Kidney tubule cell (primary cell): Measurements from ENCODE around the gene LY6G6D.

Experiments
- DNase-seq: peaks from one replicate; pipeline ENCODE4 v3.0.0-alpha.2; 2018; ENCODE audit warnings: low spot score

Gene LY6G6D

DNA sequence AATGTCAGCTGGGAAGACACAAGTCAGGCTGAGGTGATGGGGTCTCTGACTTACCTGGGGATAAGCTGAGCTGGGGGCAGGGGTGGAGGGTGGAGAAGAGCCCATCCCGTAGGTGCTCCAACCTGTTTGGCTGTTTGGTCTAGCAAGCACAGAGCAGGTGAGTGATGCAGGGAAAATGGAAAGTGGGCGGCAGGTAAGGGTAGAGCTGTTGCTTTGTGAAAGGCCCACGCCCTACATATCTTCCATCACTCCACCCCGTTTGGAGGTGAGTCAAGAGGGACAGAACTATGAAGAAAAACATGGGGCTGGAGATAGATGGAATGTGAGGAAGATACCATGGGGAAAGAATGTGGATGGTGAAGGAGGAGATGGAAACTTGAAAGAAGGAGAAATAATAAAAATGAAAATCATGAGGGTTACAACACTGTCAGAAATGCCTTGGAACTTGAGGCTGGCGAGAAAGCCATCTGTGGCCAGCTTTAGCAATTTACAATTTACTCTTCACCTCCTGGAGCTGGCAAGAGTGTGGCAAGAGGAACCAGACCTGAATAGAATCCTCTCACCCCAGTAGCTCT is 5.1 kb downstream of the LY6G6D start:
- no peak for DNase-seq

DNA sequence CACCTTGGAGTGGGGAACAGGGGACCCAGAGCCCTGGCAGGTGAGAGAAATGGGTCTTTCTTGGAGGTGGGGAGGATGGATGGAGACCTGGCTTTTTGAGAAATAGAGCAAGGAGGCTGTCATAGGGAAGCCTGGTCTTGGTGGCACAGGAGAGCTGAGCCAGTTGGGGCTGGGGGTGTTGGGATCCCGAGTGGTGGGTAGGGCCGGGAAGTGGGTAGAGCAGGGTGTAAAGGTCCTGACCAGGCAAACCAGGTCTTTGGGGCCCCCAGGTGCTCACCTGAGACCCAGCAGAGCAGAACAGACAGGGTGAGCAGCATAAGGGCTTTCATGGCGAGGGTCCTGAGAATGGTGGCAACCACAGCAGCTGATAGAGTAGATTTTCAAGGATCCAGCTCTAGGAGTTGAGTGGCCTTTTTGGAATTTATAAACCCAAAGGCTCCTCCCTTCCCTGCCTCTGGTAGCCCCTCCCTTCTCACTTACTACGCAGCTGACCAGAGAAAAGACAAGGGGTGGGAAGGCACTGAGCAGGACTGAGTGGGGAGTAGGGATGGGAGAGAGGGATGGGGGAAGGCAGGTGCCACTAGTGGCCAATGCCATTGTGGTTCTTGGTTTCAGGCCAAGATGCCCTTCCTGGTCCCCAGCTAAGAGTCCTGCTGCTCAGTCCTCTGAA is 6.3 kb downstream of the LY6G6D start, which contains the start of gene LY6G6C:
TSS of gene LY6G6C (minus strand) at position 396 of the 670 bp plus-strand sequence. CDS start at position 329, 67 bp downstream.
- no peak for DNase-seq

DNA sequence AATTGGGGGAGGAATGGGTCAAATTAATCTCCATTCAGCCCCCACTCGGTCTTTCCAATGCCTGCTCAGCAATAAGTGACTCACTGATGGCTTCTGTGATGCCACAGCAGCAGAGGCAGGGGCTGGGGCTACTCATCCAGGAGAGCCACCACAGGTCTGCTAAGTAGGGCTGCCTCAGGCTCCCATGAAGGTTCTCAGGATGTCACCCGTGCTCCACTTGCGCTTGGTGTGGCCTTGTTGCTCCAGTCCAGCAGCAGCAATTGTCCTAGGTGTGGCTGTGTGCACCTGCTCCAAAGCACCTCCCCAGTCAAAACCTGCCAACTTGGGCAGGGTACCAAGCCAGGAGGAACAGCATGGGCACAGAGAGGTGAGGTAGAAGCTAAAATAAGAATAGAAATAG is 7.0 kb downstream of the LY6G6D start:
- no peak for DNase-seq

DNA sequence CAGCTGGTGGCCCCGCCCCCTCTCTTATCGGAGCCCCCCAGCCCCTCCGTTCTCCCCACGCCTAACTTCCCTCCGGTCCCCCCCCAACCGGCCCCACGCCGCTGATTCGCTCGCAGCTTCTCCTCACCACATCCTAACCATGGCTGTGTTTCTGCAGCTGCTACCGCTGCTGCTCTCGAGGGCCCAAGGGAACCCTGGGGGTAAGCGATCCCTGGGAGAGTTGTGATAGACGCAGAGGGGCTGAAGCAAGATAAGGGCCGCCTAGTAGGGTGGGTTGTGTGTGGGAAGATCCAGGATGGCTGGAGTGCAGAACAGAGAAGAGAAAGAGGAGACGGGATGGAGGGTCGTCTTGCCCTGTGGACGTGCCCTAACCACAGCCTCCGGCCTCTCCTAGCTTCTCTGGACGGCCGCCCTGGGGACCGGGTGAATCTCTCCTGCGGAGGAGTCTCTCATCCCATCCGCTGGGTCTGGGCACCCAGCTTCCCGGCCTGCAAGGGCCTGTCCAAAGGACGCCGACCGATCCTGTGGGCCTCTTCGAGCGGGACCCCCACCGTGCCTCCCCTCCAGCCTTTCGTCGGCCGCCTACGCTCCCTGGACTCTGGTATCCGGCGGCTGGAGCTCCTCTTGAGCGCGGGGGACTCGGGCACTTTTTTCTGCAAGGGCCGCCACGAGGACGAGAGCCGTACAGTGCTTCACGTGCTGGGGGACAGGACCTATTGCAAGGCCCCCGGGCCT is 8.3 kb downstream of the LY6G6D start, which contains the start of gene MPIG6B:
TSS of gene MPIG6B (plus strand) at position 129 of the 735 bp plus-strand sequence. CDS start at position 140, 11 bp downstream.
- no peak for DNase-seq

DNA sequence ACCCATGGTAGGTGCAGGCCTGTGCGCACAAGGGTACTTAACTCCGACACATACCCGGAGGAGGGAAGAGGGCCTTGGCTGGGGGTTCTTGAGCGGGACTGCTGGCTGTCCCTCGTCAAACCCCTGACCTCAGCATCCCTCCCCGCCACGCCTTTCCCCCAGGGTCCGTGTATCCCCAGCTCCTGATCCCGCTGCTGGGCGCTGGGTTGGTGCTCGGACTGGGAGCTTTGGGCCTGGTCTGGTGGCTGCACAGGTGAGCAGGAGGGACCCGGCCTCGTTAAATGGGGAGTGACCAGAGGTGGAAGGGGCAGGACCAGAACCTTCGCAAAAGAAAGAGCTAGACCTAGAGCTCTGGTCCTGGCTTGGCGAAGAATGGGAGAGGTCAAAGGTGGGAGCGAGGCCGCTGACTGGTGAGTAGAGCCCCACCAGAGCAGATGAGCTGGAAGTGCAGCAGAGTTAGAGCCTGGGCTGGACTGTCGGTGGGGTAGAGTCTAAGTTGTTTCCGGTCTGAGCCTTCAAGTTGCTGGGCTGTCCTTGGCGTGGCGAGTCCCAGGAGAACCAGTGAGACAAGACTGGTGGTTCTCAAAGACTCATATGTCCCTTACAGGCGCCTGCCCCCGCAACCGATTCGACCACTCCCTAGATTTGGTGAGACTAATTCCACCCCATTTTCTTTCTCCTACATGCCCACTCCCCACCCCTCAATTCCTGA is 9.0 kb downstream of the LY6G6D start:
- DNase-seq = no peak

DNA sequence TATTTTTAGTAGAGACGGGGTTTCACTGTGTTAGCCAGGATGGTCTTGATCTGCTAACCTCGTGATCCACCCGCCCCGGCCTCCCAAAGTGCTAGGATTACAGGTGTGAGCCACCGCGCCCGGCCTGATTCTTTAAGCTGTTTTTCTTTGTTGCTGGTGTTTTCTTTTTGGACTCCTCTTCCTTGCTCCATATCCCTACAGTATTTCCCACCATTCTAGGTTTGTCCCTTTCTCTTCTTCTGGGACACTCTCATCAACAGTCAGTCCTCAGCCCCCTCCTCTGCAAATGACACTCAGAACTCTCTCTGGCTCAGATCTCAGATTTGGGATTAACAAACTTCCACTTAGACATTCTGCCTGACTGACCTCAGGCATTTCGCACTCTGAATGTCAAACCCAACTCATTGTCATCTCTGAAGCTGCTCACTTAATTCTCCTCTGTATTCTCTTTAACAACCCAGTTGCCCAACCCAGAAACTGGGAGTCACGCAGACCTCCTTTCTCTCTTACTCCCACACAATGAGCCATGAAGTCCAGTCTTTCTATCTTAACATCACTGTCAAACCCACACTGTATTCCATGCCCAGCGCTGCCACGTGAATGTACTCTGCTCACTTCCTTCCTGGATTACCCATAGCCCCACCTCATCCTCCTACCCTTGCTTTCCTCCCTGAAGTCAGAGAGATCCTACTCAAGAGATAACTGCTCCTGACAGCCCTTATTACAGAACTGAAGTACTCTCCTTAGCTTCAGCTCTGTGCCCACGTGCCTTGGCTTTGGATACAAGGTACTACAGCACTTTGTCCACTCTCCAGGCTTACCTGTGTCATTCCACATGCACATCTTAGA is 10.6 kb downstream of the LY6G6D start:
- no peak for DNase-seq

DNA sequence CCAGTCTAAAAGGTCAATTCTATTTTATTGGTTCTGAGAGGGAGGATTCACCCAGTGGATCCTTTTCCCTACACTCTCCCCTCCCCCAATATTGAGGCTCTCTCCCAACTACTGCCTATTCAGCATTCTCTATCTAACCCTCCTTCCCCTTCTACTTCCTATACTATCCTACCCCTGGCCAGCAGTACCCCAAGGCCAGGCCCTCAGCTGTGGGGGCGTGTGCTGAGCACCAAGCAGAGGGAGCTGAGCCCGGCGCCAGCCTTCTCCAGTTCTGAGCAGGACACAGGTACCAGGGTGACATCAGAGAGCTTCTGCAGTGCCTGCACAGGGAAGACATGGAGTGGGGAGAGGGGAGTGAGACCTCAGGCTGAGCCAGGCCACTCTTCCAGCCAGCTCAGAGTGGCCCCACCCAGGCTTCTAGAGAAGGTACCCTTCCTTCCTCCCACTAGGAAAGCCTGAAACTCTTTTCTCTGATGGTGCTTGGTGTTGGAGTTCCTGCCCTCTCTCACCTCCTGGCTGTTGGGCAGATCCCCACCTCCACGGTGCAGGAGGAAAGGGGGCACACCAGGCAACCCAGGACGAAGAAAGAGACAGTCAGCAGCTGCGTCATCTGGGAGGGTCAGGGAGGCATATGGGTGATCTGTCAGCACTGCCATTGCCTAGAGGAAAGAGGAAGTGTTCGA is 12.0 kb downstream of the LY6G6D start:
- DNase-seq = no peak

DNA sequence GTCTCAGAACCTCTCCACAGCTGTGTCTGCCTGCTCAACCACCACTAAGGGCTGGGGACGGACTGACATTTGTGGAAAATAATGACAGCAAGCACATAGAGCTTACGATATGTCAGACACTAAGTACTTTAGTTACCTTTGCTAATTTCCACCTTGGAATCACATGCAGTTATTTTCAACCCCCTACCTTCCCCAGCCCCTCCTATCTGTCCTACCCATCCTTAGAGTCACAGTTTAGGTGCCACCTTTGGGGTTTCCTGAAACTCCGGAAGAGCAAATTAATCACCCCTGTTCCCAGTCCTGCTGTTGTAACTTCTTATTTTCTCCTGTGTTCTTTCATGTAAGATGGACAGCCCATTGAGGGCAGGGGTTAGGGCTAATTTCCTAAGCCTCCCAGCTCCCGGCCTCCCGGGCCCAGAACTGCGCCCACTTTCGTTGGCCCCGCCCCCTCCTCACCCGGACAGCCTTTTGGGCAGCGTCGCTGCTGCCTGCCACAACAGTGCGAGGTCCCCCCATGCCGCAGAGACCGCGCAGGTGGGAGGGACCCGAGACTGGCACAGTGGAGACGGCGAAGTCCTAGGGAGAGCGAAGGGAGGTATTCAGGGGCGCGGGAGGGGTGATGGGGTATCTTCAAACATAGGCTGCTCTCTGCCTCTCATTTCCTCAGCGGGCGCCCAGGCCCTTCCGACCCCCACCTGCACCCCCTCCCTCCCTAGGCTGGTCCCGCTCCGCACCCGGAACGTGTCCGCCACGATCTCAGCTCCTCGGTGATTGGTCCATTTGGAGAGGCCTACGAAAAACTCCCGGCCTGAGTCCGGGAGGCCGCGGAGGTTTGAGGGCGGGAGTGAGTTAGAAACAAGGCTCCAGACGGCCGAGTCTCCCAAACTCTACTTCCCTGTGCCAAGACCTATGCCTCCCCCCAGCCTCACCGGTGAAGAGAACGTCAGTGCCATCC is 12.8 kb downstream of the LY6G6D start:
- no peak for DNase-seq

DNA sequence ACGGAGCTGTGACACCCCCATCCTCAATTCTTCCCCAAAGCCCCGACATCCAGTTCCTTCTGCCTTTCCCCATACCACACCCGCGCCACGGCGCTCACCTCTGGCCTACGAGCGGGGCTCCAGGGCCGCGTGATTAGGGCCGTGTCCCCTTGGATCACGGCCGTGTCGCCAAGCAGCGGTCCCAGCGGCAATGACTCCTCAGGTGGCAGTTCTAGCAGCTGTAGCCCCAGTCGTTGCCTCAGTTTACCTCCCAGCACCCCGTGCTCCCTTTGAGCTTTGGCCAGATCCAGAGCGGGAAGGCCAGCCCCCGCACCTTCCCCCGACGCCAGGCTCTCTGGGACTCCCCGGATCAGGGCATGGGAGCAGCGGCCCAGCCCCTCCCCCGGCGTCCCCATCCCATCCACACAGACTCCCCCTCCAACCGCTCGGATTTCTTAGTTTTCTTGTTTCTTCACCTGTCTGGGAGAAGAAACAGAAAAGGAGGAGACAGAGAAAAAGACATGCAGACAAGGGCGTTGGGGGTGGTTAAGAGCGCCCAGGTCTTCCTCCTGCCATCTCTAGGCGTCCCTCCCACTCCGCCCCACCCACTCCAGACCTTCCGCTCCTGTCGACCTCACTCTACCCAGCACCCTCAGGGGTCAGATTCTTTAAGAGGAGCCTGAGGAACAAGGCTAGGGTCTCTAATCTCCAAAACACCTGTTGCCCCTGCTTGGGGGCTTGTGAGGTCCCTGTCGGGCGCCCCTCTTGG is 13.8 kb downstream of the LY6G6D start, which contains the start of gene DDAH2:
TSS of gene DDAH2 (minus strand) at position 533 of the 748 bp plus-strand sequence. CDS start at position 395, 138 bp downstream.
- DNase-seq = no peak

DNA sequence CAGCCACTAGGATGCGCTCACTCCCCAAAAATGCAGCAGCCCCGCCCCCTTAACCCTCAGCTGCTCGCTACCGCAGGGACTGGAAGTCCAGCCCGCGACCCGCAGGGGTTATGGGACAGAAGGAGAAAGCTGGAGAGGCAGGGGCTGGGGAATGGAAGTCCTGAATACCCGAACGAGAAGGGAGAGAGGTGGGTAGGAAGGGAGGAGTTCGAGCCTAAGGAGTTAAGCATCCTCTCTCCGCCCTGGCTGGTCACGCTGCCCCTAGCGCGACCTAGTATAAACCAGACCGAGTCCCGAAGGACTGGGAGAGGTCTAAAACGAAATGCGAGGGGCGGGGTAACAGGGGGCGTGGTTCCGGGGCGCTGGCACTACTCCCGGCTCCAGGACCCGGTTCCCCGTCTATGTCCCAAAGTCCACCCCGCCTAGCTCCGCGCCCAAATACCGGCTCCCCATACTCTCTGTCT is 14.4 kb downstream of the LY6G6D start:
- DNase-seq = peak; percentile 87

DNA sequence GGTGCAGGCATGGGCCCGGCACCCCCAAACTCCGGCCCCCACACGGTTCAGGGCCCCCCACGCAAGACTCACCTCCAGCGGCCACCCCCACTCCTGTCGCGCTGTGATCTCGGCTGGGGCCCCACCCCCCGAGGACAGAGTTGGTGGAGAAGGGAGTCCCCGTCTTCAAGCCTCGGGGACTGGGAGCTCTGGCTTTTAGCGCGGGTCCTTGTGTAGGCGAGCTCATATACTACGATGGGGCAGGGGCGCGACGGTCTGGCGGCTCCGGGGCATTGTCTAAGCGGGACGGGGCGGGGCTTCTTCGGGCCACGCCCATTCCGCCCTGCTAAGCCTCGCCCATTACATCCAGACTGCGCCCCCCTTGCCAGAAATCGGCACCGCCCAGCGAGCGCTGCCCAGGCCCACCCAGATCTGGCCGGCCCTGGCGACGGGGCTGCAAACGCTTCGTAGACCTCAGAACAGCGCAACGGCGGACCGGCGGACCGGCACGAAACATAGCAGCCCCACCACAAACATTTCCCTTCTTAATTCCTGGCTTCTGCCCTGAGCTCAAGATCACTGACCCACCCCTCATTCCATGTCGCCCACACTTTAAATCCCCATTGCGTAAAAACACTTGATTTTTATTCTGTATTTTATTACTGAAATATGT is 15.0 kb downstream of the LY6G6D start:
- peak; percentile 88 for DNase-seq

DNA sequence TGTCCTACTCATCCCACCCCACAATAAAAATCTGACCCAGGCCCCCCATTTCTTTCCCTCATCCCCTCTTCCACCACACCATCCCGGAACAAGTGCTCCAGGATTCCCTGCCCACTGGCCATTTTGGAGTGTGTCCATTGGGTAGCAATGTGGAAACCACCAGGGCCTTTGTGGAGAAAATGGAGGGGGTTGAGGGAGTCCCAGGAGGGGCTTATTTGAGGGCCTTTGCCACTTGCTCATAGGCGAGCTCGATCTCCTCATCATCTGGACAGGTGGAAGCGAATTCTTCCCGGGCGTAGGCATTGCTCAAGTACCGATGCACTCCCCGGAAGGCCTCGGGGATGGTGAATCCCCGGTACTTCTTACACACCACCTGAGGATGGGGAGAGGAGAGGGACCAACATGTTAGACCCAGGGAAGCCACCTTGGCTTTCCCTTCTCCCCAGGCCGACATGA is 15.5 kb downstream of the LY6G6D start:
- DNase-seq = no peak

DNA sequence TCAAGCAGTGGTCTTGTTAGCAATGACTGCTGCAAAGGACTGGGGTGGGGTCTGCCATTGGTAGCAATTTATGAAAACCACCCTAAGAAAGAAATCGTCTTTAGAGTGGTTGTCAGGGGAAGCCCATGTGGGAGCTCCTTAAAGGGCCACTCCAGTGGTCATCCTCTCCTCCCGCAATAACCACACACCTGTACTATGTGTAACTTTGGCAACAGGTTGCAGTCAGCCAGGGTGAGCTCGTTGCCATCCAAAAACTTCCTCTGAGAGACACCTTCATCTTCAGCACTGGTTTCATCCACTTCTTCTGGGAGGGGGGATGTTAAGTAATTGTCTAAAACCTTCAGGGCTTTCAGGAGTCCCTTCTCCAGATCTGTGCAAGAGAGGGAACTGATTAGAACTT is 16.9 kb downstream of the LY6G6D start:
- no peak for DNase-seq

DNA sequence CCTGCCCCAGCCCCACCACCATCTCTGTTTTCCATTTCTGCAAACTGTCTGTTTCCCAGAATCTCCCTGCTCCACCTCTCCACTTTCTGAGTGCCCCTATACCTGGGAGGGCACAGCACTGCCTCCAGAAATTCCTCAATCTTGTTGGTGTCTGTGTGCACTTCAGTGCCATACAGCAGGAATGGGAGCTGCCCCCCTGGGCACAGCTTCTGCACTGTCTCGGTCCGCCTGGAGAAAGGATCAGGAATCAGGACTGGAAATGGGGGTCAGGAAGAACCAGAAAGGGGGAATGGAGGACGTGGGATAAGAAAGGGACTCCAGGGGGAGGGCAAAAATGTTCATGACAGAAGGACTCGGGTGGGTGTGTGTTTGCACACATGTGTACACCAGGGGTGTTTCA is 18.6 kb downstream of the LY6G6D start:
- DNase-seq = no peak

DNA sequence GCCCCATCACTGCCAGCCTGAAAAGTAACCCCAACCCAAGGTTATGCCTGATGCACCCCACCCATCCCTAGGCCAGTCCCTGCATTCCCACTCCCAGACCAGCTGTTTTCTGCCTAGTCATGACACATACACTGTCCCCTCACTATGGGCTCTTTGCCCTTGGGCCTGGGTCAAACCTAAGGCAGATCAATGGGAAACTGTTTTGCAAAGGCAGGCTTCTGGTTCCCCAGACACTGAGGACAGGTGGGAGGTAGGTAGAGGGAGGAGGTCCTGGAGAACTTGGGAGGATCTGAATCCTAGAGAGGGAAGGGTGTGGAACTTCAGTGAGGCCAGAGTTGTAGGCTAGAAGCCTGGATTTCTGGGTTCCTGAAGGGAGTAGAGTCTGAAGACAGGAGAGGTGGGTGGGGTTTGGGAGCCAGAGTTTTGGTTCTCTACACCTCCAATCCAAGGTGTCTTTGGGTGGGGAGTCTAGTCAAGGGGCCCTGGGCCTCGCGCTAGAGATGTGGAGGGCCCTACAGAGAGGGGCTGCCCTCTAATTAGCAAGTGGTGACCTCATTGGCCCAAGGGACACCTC is 19.2 kb downstream of the LY6G6D start:
- DNase-seq = no peak

DNA sequence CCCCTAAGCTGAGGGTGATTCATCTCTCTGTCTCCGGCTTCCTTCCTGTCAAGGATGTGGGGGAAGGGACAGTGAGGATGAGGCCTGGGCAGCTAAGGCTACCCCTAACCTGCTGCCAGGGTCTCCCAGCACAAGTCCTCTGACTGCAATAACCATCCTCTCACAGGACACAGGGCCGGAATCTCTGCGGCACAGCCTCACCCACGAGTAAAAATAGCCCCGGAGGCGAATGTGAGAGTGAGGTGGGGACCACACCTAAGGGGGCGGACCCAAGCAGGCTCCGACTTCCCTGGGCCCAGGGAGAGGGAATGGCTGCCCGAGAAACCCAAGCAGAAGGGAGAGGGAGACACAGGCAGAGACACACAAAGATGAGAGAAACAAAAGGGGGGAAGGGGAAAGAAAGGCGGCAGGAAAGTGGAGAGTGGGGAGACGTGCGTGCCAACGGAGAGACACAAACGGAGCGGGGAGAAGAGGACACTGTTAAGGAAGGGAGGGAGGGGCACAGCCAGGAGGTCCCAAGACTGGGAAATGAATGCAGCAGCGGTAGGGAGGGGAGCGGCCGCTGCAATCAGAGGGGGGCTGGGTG is 19.8 kb downstream of the LY6G6D start:
- peak; percentile 91 for DNase-seq

DNA sequence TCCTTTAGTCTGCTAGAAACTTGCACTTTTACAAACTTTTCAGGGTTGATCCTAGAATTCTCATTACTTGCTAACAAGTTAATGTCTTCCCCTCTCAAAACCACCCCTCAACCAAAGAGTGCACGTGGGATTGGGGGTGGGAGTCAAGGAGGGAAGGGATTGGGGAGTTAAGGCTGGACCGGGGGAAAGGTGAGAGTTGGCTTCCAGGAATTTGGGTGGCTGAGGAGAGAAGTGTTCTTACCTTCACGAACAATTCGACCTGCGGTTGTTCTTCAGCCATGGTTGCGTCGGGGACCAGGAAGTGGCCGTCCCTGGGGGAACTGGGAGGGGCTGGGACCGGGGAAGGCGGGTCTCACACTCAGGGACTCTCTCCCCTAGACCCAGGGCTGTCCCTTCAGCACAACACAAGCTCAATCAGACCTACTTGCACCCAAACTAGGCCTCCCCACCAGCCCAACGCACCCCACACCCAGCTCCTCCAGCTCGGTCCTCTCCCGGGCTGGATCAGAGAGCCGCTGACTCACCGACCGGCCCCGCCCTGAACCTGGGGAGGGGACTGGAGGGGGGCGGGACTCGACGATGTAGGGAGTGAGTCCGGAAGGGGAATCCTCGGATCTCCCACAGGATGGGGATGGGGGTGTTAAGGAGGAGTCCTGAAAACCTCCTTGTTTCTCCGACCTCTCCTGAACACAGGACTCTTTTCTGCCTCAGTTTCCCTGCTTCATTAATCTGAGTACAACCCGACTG is 21.0 kb downstream of the LY6G6D start, which contains the start of gene CLIC1:
TSS of gene CLIC1 (minus strand) at position 510 of the 747 bp plus-strand sequence. CDS start at position 280, 230 bp downstream.
- DNase-seq = peak; percentile 92
